Endothelial cell of umbilical vein (primary cell): ENCODE results near the gene ADH5. TPM values are rescaled to one million over a fixed set of nuclear protein-coding genes. Genes with fewer than 3 reads are reported as not detected.

Source experiments
- BruUV-seq: library from RNA; stranded (reverse); fragments of 400-500 nt; replicated peaks from 2 replicates; lab custom pipeline; 2021; lab: Mats Ljungman, UMichigan
- CTCF ChIA-PET: fragments of 300-600, 350-600 bp; sonication (Branson Sonifier 250); formaldehyde crosslinking; loops from one replicate; lab custom pipeline; 2021; ENCODE audit warnings: antibody characterized with exemption, inconsistent platforms; lab: Charles Lee
- POLR2A ChIA-PET: fragments of 300-600, 350-600 bp; sonication (Branson Sonifier 250); formaldehyde crosslinking; loops from one replicate; lab custom pipeline; 2021; ENCODE audit warnings: antibody characterized with exemption, inconsistent platforms; lab: Charles Lee
- DNase-seq: peaks from one replicate; pipeline ENCODE4 v3.0.0-alpha.2; 2011; ENCODE audit warnings: low read depth, low spot score
- FAIRE-seq: peaks from 2 replicates; lab custom pipeline; 2011; peaks lifted over from hg19 to GRCh38; lab: Jason Lieb, UNC
- H2AFZ ChIP-seq: 2 replicates; pipeline ENCODE4 v1.6.0; 2012; ENCODE audit warnings: low read depth, low read length, control low read depth, inconsistent platforms
- H3K27ac ChIP-seq: 2 replicates; pipeline ENCODE4 v1.5.1; 2011; ENCODE audit warnings: low read depth, mild to moderate bottlenecking, control low read depth, low read length, moderate library complexity; ENCODE audit not compliant: insufficient read depth
- H3K27me3 ChIP-seq, 2 experiments: 2 replicates each; pipeline versions ENCODE4 v1.6.0 to v1.6.1; 2011; ENCODE audit warnings: low read length in 2 of 2, mixed read lengths in 1 of 2; ENCODE audit not compliant: control insufficient read depth in 2 of 2, insufficient read depth in 2 of 2
- H3K36me3 ChIP-seq, 2 experiments: 2 replicates in 1 of 2; 3 replicates in 1 of 2; pipeline ENCODE4 v1.5.1; 2011; ENCODE audit warnings: low read length in 2 of 2, mild to moderate bottlenecking in 1 of 2, moderate library complexity in 1 of 2; ENCODE audit not compliant: control insufficient read depth in 2 of 2, insufficient read depth in 2 of 2; ENCODE audit errors: extremely low read depth in 1 of 2
- H3K4me1 ChIP-seq: 3 replicates; pipeline ENCODE4 v1.5.1; 2011; ENCODE audit warnings: mild to moderate bottlenecking, low read length; ENCODE audit not compliant: control insufficient read depth, insufficient read depth; ENCODE audit errors: extremely low read depth
- H3K4me2 ChIP-seq: 2 replicates; pipeline ENCODE4 v1.6.1; 2011; ENCODE audit warnings: low read length, control low read depth, mixed read lengths; ENCODE audit not compliant: insufficient read depth
- H3K4me3 ChIP-seq, 3 experiments: fragments of 200-600 bp in 1 of 3; sonication (generic), shearing (Covaris generic) in 1 of 3; replicated peaks in 1 of 3; 2 replicates each; pipeline ENCODE4 v1.5.1; 2011 to 2016; ENCODE audit warnings: control low read depth in 3 of 3, low read length in 3 of 3, mild to moderate bottlenecking in 2 of 3, inconsistent platforms in 1 of 3, low read depth in 1 of 3, moderate library complexity in 1 of 3; ENCODE audit not compliant: insufficient read depth in 1 of 3
- H3K79me2 ChIP-seq: 2 replicates; pipeline ENCODE4 v1.6.0; 2012; ENCODE audit warnings: low read length, inconsistent platforms; ENCODE audit not compliant: control insufficient read depth, insufficient read depth
- H3K9ac ChIP-seq: replicated peaks from 2 replicates; pipeline ENCODE3; 2011; ENCODE audit warnings: low read length, control low read depth; ENCODE audit not compliant: insufficient read depth; ENCODE audit errors: extremely low read depth
- H3K9me1 ChIP-seq: replicated peaks from 3 replicates; pipeline ENCODE4 v1.6.0; 2011; ENCODE audit warnings: mild to moderate bottlenecking, low read length; ENCODE audit not compliant: control insufficient read depth, insufficient read depth; ENCODE audit errors: extremely low read depth
- H3K9me3 ChIP-seq: replicated peaks from 2 replicates; pipeline ENCODE4 v1.5.1; 2012; ENCODE audit warnings: low read length, inconsistent platforms; ENCODE audit not compliant: control insufficient read depth, insufficient read depth
- H4K20me1 ChIP-seq: replicated peaks from 2 replicates; pipeline ENCODE3; 2011; ENCODE audit warnings: mild to moderate bottlenecking, low read length; ENCODE audit not compliant: control insufficient read depth, insufficient read depth; ENCODE audit errors: extremely low read depth
- CTCF ChIP-seq, 2 donors: IDR thresholded peaks; 1 replicate in 1 of 2; 2 replicates in 1 of 2; pipeline ENCODE4 v1.5.1; 2011; ENCODE audit warnings: low read length in 2 of 2, mild to moderate bottlenecking in 2 of 2, moderate library complexity in 2 of 2, control low read depth in 1 of 2, inconsistent platforms in 1 of 2, low read depth in 1 of 2; ENCODE audit not compliant: insufficient read depth in 1 of 2; ENCODE audit errors: extremely low read depth in 1 of 2
- EZH2 ChIP-seq: IDR thresholded peaks from 2 replicates; pipeline ENCODE4 v1.6.1; 2012; ENCODE audit warnings: borderline replicate concordance, low read depth, mild to moderate bottlenecking, moderate library complexity, low read length, inconsistent platforms; ENCODE audit not compliant: severe bottlenecking
- FOS ChIP-seq: IDR thresholded peaks from 2 replicates; pipeline ENCODE4 v1.6.1; 2011; ENCODE audit warnings: mild to moderate bottlenecking, low read length, moderate library complexity, borderline replicate concordance; ENCODE audit not compliant: insufficient read depth
- GATA2 ChIP-seq: IDR thresholded peaks from 2 replicates; pipeline ENCODE4 v1.7.0; 2011; ENCODE audit warnings: low read depth, mild to moderate bottlenecking, moderate library complexity, mixed read lengths, low read length; ENCODE audit not compliant: insufficient read length, insufficient read depth
- JUN ChIP-seq: IDR thresholded peaks from 2 replicates; pipeline ENCODE4 v1.6.1; 2011; ENCODE audit warnings: borderline replicate concordance, low read depth; ENCODE audit not compliant: insufficient read length, insufficient read depth
- MYC ChIP-seq: IDR thresholded peaks from one replicate; pipeline ENCODE4 v1.6.1; 2011; ENCODE audit warnings: mild to moderate bottlenecking, low read depth, low read length
- POLR2A ChIP-seq: IDR thresholded peaks from 2 replicates; pipeline ENCODE4 v1.6.1; 2012; ENCODE audit warnings: low read depth, mild to moderate bottlenecking, control low read depth, low read length
- POLR2AphosphoS5 ChIP-seq: IDR thresholded peaks from 2 replicates; pipeline ENCODE4 v1.6.1; 2012; ENCODE audit warnings: low read depth, mild to moderate bottlenecking, control low read depth, low read length, moderate library complexity; ENCODE audit not compliant: insufficient read depth
- dilution Hi-C: fragments of 300-500 bp; cut with MboI; formaldehyde crosslinking; loops from one replicate; pipeline ENCODE4 v1.15.0; 2019; ENCODE audit warnings: low sequenced_read_pairs; ENCODE audit not compliant: extremely low pct_ligation_motif_present
- intact Hi-C: fragments of 100-400 bp; cut with micrococcal nuclease; formaldehyde crosslinking; loops from one replicate; pipeline ENCODE4 v1.10.0; 2022
- polyA plus RNA-seq, 4 experiments: library from polyadenylated mRNA; depleted of rRNA in 3 of 4; stranded (reverse) in 3 of 4; unstranded in 1 of 4; fragments of >200 nt; gene quantifications; 2 replicates each; pipeline versions ENCODE4 v1.2.1 to v1.2.3, GENCODE V29; 2011 to 2012; ENCODE audit warnings: missing spikeins in 1 of 4
- total RNA-seq: library from RNA; stranded (reverse); gene quantifications from 2 replicates; pipeline ENCODE4 v1.2.3, GENCODE V29; 2021
- TF ChIP-seq, protein P1 (sequence below): IDR thresholded peaks from 2 replicates; pipeline ENCODE4 v1.6.1; 2011; ENCODE audit not compliant: insufficient read depth, insufficient read length

Gene ADH5
- total and polyA plus RNA-seq, 2 donors (not counting 3 experiments of a cell fraction or from before 2014, with no cell fraction given): 89.2 to 101 TPM

- BruUV-seq: no TSS peak
- no peaks in the 10 kb centered on the region for H4K20me1 ChIP-seq
- no peaks in the 10 kb centered on the region for H3K9me3 ChIP-seq
- H3K9ac ChIP-seq: no peak overlapping the region
- FAIRE-seq (no peak), DNase-seq (no peak)
- no peaks in the 10 kb centered on the region for H3K36me3 ChIP-seq
- H2AFZ ChIP-seq: no peak overlapping the region
- peaks cover 8% of the 10 kb centered on the region for H3K4me1 ChIP-seq
- CTCF ChIA-PET: interaction anchor here (0.9 to 1.2 kb wide), 2 partner anchors 35 to 95 kb away, joined by 3 read pairs; partner anchors contain the start of gene METAP1
- intact Hi-C loops (no loop called here), dilution Hi-C loops (no loop called here)
- H3K27me3 ChIP-seq: no peaks in the 10 kb centered on the region
- no peaks in the 10 kb centered on the region for H3K9me1 ChIP-seq
- no peak overlapping the region for H3K27ac ChIP-seq
- no peak for TF ChIP-seq CTCF (IDR thresholded peaks at IDR 0.05; ENCODE audit: extremely low read depth in 1 of 2, insufficient read depth in 1 of 2, low read depth in 1 of 2, low read length in 2 of 2)
- no peak for TF ChIP-seq EZH2
- no peak for TF ChIP-seq FOS
- TF ChIP-seq POLR2A: no peak
- TF ChIP-seq, protein P1, sequence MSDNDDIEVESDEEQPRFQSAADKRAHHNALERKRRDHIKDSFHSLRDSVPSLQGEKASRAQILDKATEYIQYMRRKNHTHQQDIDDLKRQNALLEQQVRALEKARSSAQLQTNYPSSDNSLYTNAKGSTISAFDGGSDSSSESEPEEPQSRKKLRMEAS: no peak
- no peak for TF ChIP-seq GATA2
- TF ChIP-seq POLR2AphosphoS5: no peak
- TF ChIP-seq MYC: no peak
- TF ChIP-seq JUN: no peak
- POLR2A ChIA-PET: no interaction called here
- peaks cover 24% of the 10 kb centered on the region for H3K79me2 ChIP-seq
- H3K4me2 ChIP-seq: no peak overlapping the region
- no peak overlapping the region for H3K4me3 ChIP-seq
These were observed 2.1 kb upstream of the ADH5 start for GRCh38 chr4:99090481-99091215.
